Activated CD4-positive, CD25-positive, alpha-beta regulatory T cell treated with anti-CD3 and anti-CD28 coated beads, Interleukin-2, amount 50 U/mL, for 16 hours (primary cell): ENCODE results near the gene ITSN1.

Source experiments
- DNase-seq: peaks from one replicate; pipeline ENCODE4 v3.0.0-alpha.2; 2020; ENCODE audit warnings: low read depth, low spot score

The ITSN1 gene

GRCh38 chr21:33810766-33811165, 168.5 kb downstream of the ITSN1 start:
- no peak for DNase-seq

GRCh38 chr21:33811167-33812010, 169.1 kb downstream of the ITSN1 start:
- DNase-seq: no peak

- DNase-seq: no peak
These were observed 171.6 kb downstream of the ITSN1 start for GRCh38 chr21:33813832-33814365.

- DNase-seq: no peak
These were observed 172.9 kb downstream of the ITSN1 start for GRCh38 chr21:33815143-33815707.

GRCh38 chr21:33816174-33816573, 173.9 kb downstream of the ITSN1 start:
- DNase-seq: no peak

GRCh38 chr21:33817138-33817537, 174.8 kb downstream of the ITSN1 start:
- DNase-seq: no peak

GRCh38 chr21:33817663-33818451, 175.6 kb downstream of the ITSN1 start:
- no peak for DNase-seq

GRCh38 chr21:33820230-33820770, 178.0 kb downstream of the ITSN1 start:
- no peak for DNase-seq

- DNase-seq: no peak
These were observed 178.5 kb downstream of the ITSN1 start for GRCh38 chr21:33820798-33821197.

- DNase-seq: no peak
These were observed 179.4 kb downstream of the ITSN1 start for GRCh38 chr21:33821503-33822322.

- no peak for DNase-seq
These were observed 182.0 kb downstream of the ITSN1 start for GRCh38 chr21:33824156-33824941.

- no peak for DNase-seq
These were observed 183.1 kb downstream of the ITSN1 start for GRCh38 chr21:33825419-33825818.

- no peak for DNase-seq
These were observed 183.6 kb downstream of the ITSN1 start for GRCh38 chr21:33825915-33826314.

- DNase-seq: no peak
These were observed 185.8 kb downstream of the ITSN1 start for GRCh38 chr21:33828083-33828482.

GRCh38 chr21:33828577-33828976, 186.3 kb downstream of the ITSN1 start:
- no peak for DNase-seq

- no peak for DNase-seq
These were observed 187.5 kb downstream of the ITSN1 start for GRCh38 chr21:33829844-33830243.

GRCh38 chr21:33831962-33832659, 189.8 kb downstream of the ITSN1 start:
- no peak for DNase-seq

- DNase-seq: no peak
These were observed 192.7 kb downstream of the ITSN1 start for GRCh38 chr21:33834801-33835500.

GRCh38 chr21:33835920-33836319, 193.6 kb downstream of the ITSN1 start:
- no peak for DNase-seq
